Osteocyte (in vitro differentiated cells): ENCODE data around the gene PCK1. TPM values are rescaled to one million over a fixed set of nuclear protein-coding genes. Genes with fewer than 3 reads are reported as not detected.

ENCODE experiments used
- DNase-seq: peaks from one replicate; pipeline ENCODE4 v3.0.0; 2021; ENCODE audit warnings: mixed read lengths; ENCODE audit not compliant: unreplicated experiment; ENCODE audit errors: extremely low spot score
- H3K27ac Mint-ChIP-seq: one replicate; pipeline ENCODE4 v1.8.0; 2021; ENCODE audit warnings: mild to moderate bottlenecking, mixed read lengths; ENCODE audit not compliant: unreplicated experiment
- H3K27me3 Mint-ChIP-seq: one replicate; pipeline ENCODE4 v1.8.0; 2021; ENCODE audit warnings: mixed read lengths; ENCODE audit not compliant: unreplicated experiment
- H3K36me3 Mint-ChIP-seq: one replicate; pipeline ENCODE4 v1.8.0; 2021; ENCODE audit warnings: mixed read lengths; ENCODE audit not compliant: unreplicated experiment
- H3K4me1 Mint-ChIP-seq: one replicate; pipeline ENCODE4 v1.8.0; 2021; ENCODE audit warnings: mixed read lengths; ENCODE audit not compliant: unreplicated experiment
- H3K4me3 Mint-ChIP-seq: one replicate; pipeline ENCODE4 v1.8.0; 2021; ENCODE audit warnings: mild to moderate bottlenecking, moderate library complexity, mixed read lengths; ENCODE audit not compliant: unreplicated experiment
- H3K9me3 Mint-ChIP-seq: one replicate; pipeline ENCODE4 v1.8.0; 2021; ENCODE audit warnings: mixed read lengths; ENCODE audit not compliant: unreplicated experiment
- CTCF ChIP-seq: fragments of 200-600 bp; sonication (generic); IDR thresholded peaks from 2 replicates; pipeline ENCODE4 v1.5.0; 2021; ENCODE audit warnings: antibody characterized with exemption, mild to moderate bottlenecking, moderate library complexity
- total RNA-seq: library from RNA; stranded (reverse); gene quantifications from 2 replicates; pipeline ENCODE4 v1.2.1, GENCODE V29; 2021

The PCK1 gene
- total RNA-seq, 1 donor from 2014 or later: not detected

- Mint-ChIP-seq H3K27ac (no peak overlapping the region), H3K9me3 (no peaks in the 10 kb centered on the region), H3K36me3 (no peaks in the 10 kb centered on the region), H3K4me3 (no peak overlapping the region), H3K27me3 (peaks cover 29% of the 10 kb centered on the region), H3K4me1 (peaks cover 8% of the 10 kb centered on the region)
- TF ChIP-seq CTCF: no peak
- DNase-seq: no peak
Measured at GRCh38 chr20:57573242-57573641, 12.3 kb downstream of the PCK1 start.

GRCh38 chr20:57573894-57574293, 13.0 kb downstream of the PCK1 start:
- Mint-ChIP-seq H3K27ac (no peak overlapping the region), H3K4me3 (no peak overlapping the region), H3K4me1 (peaks cover 8% of the 10 kb centered on the region), H3K27me3 (peaks cover 26% of the 10 kb centered on the region), H3K36me3 (no peaks in the 10 kb centered on the region), H3K9me3 (no peaks in the 10 kb centered on the region)
- TF ChIP-seq CTCF: peak; percentile 12
- DNase-seq: no peak

- no peak overlapping the region for H3K4me3 Mint-ChIP-seq
- peaks cover 8% of the 10 kb centered on the region for H3K4me1 Mint-ChIP-seq
- no peak overlapping the region for H3K27ac Mint-ChIP-seq
- no peak for DNase-seq
- no peaks in the 10 kb centered on the region for H3K9me3 Mint-ChIP-seq
- TF ChIP-seq CTCF: no peak
- H3K36me3 Mint-ChIP-seq: no peaks in the 10 kb centered on the region
- H3K27me3 Mint-ChIP-seq: peaks cover 22% of the 10 kb centered on the region
Measured at GRCh38 chr20:57574954-57575353, 14.0 kb downstream of the PCK1 start.

GRCh38 chr20:57576002-57576401, 15.1 kb downstream of the PCK1 start:
- DNase-seq: no peak
- Mint-ChIP-seq H3K9me3 (no peaks in the 10 kb centered on the region), H3K27ac (no peak overlapping the region), H3K27me3 (peaks cover 22% of the 10 kb centered on the region), H3K4me1 (peaks cover 2% of the 10 kb centered on the region), H3K4me3 (no peak overlapping the region), H3K36me3 (no peaks in the 10 kb centered on the region)
- no peak for TF ChIP-seq CTCF

- H3K27me3 Mint-ChIP-seq: peaks cover 18% of the 10 kb centered on the region
- H3K9me3 Mint-ChIP-seq: no peaks in the 10 kb centered on the region
- no peak for DNase-seq
- H3K27ac Mint-ChIP-seq: no peak overlapping the region
- H3K4me3 Mint-ChIP-seq: no peak overlapping the region
- H3K4me1 Mint-ChIP-seq: peaks cover 3% of the 10 kb centered on the region
- no peaks in the 10 kb centered on the region for H3K36me3 Mint-ChIP-seq
- TF ChIP-seq CTCF: no peak
Measured at GRCh38 chr20:57576617-57577550, 16.0 kb downstream of the PCK1 start.
